ENCODE data around the gene OR4K5.

OR4K5 gene

DNA sequence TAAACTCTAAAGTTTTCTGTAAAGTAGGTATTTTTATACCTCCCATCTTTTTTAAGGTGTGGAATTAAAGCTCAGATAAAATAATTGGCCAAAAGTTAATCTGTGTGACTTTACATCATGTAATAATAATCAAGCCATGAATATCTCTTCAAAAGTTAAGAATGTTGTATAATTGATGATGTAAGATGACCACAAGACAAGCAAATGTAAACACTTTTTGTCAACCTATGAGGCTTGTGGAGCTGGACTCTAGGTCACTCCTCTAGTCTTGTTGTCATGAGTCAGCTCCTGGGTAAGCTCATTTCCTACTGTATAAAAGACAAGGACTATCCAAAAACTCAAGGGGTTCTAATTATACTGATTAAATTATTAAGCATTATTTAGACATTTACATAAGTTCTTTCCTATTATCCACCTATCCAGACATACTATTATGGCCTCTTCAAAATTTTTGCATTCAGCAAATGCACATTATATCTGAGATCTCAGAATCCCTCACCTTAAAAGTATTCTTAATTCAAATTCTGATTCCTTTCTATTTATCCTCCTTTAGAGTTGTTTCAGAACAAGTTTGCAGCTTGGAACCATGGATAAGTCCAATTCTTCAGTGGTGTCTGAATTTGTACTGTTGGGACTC, at the start of gene OR4K5:
TSS of gene OR4K5 (plus strand) at position 587 of the 637 bp plus-strand sequence. CDS start at position 587, 0 bp downstream.
- H4K20me1 ChIP-seq = no peaks in the 10 kb centered on the region
- no peak within 1 kb of the TSS for H3K4me2 ChIP-seq
- H3K9me3 ChIP-seq (replicated peaks in 1 of 11) = no peaks in the 10 kb centered on the region
- H3K9ac ChIP-seq = no peak within 1 kb of the TSS
- no peak for TF ChIP-seq Cebpa-rat (IDR thresholded peaks at IDR 0.05)
- no peak within 1 kb of the TSS for H3K27ac ChIP-seq
- no peaks in the 10 kb centered on the region for H3K4me1 ChIP-seq
- H3K27me3 ChIP-seq = no peaks in the 10 kb centered on the region
- no peak within 1 kb of the TSS for H3K4me3 ChIP-seq
- no peaks in the 10 kb centered on the region for H3K36me3 ChIP-seq

DNA sequence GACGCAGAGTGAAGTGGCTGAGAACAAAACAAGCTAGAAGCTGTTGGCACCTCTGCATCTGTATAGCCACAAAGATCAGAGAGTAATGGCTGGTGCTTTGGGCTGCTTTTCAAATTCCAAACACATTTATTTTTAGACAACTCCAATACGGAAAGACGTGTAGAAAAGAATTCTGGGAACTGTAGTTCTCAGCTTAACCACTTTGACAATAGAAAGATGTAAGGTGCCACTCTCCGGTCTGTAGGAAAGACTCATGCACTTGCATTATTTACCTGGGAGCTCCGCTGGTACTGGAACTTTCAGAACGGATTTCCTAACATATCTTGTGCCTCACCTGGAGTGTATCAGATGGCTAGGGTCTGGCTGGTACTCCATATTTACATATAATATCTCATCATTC, 47.2 kb upstream of the OR4K5 start:
- H3K27me3 ChIP-seq = no peaks in the 10 kb centered on the region
- no peaks in the 10 kb centered on the region for H3K36me3 ChIP-seq
- TF ChIP-seq Cebpa-rat (IDR thresholded peaks at IDR 0.05) = no peak
- H4K20me1 ChIP-seq = no peaks in the 10 kb centered on the region
- H3K4me1 ChIP-seq = no peaks in the 10 kb centered on the region
- H3K9ac ChIP-seq = no peak overlapping the region
- no peak overlapping the region for H3K27ac ChIP-seq
- no peaks in the 10 kb centered on the region; a peak in 1 of 22 replicates for H3K9me3 ChIP-seq (replicated peaks in 1 of 11)
- no peak overlapping the region for H3K4me3 ChIP-seq
- no peak overlapping the region for H3K4me2 ChIP-seq

DNA sequence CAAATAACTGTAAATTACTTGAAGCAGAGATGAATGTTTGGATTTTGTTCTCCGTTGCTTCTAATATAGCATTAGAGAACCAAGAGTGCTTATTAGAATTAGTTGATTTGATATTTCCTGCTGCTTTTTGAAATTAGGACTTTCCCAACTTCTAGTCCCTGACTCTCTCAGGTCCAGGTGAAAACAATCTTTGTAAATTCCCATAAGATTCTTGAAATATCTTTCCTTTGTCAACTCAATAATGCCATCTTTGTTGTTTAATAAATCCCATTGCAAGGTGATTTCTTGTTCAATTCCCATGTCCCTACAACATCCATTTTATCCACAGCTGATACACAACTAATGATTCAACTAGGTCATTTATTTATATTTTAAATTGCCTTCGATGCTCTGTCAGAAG, 45.6 kb upstream of the OR4K5 start, which contains the start of gene OR4K2:
TSS of gene OR4K2 (plus strand) at position 301 of the 400 bp plus-strand sequence. CDS start 1,126 bp downstream, outside the sequence.
- H3K4me3 ChIP-seq = no peak within 1 kb of the TSS
- no peaks in the 10 kb centered on the region for H3K36me3 ChIP-seq
- no peak within 1 kb of the TSS for H3K27ac ChIP-seq
- H4K20me1 ChIP-seq = no peaks in the 10 kb centered on the region
- H3K9ac ChIP-seq = no peak within 1 kb of the TSS
- no peak for TF ChIP-seq Cebpa-rat (IDR thresholded peaks at IDR 0.05)
- no peaks in the 10 kb centered on the region for H3K9me3 ChIP-seq (replicated peaks in 1 of 11)
- no peak within 1 kb of the TSS for H3K4me2 ChIP-seq
- no peaks in the 10 kb centered on the region for H3K4me1 ChIP-seq
- no peaks in the 10 kb centered on the region for H3K27me3 ChIP-seq

- H3K9me3 ChIP-seq (replicated peaks in 1 of 11) = no peaks in the 10 kb centered on the region
- no peak overlapping the region for H3K27ac ChIP-seq
- no peak for TF ChIP-seq Cebpa-rat (IDR thresholded peaks at IDR 0.05)
- H3K9ac ChIP-seq = no peak overlapping the region
- no peaks in the 10 kb centered on the region for H3K4me1 ChIP-seq
- H4K20me1 ChIP-seq = no peaks in the 10 kb centered on the region
- H3K4me3 ChIP-seq = no peak overlapping the region
- H3K27me3 ChIP-seq = no peaks in the 10 kb centered on the region
- no peaks in the 10 kb centered on the region for H3K36me3 ChIP-seq
- H3K4me2 ChIP-seq = no peak overlapping the region
Measured at GRCh38 chr14:19878029-19878642, 42.3 kb upstream of the OR4K5 start.

- H3K27me3 ChIP-seq = no peaks in the 10 kb centered on the region
- no peak overlapping the region for H3K4me3 ChIP-seq
- no peak overlapping the region for H3K4me2 ChIP-seq
- no peak overlapping the region for H3K27ac ChIP-seq
- peaks cover 67 to 73% (median 69%) of the 10 kb centered on the region in 11 experiments for H3K9me3 ChIP-seq (replicated peaks in 1 of 11)
- no peaks in the 10 kb centered on the region for H3K4me1 ChIP-seq
- no peak overlapping the region for H3K9ac ChIP-seq
- no peak for TF ChIP-seq Cebpa-rat (IDR thresholded peaks at IDR 0.05)
- no peaks in the 10 kb centered on the region for H3K36me3 ChIP-seq
- H4K20me1 ChIP-seq = no peaks in the 10 kb centered on the region
Measured at GRCh38 chr14:19895282-19895681, 25.1 kb upstream of the OR4K5 start.

DNA sequence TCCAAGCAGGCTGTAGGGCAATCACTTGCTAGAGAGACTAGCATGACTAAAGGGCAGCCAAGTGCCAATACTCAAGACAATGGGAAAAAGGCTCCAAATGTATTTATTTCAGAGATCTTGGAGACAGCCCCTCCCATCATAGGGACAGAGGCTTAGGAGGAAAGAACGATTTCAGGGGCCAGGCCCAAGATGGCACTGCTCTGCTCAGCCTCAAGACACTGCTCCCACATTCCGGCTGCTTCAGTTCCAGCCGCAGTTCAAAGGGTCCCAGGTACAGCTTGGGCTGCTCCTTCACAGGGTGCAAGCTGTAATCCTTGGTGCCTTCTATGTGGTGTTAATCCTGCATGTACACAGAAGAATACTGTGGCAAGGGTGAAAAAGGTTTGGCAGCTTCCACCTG, 19.4 kb upstream of the OR4K5 start:
- no peaks in the 10 kb centered on the region for H3K27me3 ChIP-seq
- peaks cover 16 to 26% (median 18%) of the 10 kb centered on the region in 11 experiments for H3K9me3 ChIP-seq (replicated peaks in 1 of 11)

GRCh38 chr14:19902409-19902808, 18.0 kb upstream of the OR4K5 start:
- no peak for TF ChIP-seq Cebpa-rat (IDR thresholded peaks at IDR 0.05)
- H3K9me3 ChIP-seq (replicated peaks in 1 of 11) = peaks cover 2 to 12% (median 4%) of the 10 kb centered on the region in 11 experiments; a peak in 19 of 22 replicates
- no peaks in the 10 kb centered on the region for H3K36me3 ChIP-seq
- no peak overlapping the region for H3K4me2 ChIP-seq
- no peaks in the 10 kb centered on the region for H3K27me3 ChIP-seq
- H3K27ac ChIP-seq = no peak overlapping the region
- no peak overlapping the region for H3K4me3 ChIP-seq
- no peak overlapping the region for H3K9ac ChIP-seq
- no peaks in the 10 kb centered on the region for H3K4me1 ChIP-seq
- H4K20me1 ChIP-seq = no peaks in the 10 kb centered on the region

More for the DNA sequence above, 19.4 kb upstream of the OR4K5 start:
- Histone ChIP-seq H3K27ac (no peak overlapping the region), H3K36me3 (no peaks in the 10 kb centered on the region), H3K4me1 (no peaks in the 10 kb centered on the region), H3K9ac (no peak overlapping the region), H4K20me1 (no peaks in the 10 kb centered on the region), H3K4me3 (no peak overlapping the region), H3K4me2 (no peak overlapping the region)
- no peak for TF ChIP-seq Cebpa-rat (IDR thresholded peaks at IDR 0.05)

DNA sequence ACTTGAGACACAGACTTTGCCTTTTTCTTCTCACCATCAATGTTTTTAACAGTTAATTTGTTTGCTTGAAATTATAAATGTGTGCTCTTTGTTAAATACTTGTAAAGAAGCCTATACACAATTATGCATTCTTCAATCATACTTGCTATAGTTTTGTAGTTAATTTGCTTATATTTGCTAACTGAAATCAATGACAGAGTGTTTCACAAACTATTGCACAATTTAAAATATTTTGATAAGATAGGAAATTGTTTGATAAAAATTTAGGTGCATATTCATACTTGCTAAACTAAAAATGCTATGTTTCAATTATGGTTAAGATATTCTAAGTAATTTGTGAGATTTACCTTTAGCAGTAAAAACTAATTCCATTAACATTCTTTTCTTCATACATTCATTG, 13.7 kb upstream of the OR4K5 start:
- no peaks in the 10 kb centered on the region for H3K4me1 ChIP-seq
- no peaks in the 10 kb centered on the region for H3K36me3 ChIP-seq
- H4K20me1 ChIP-seq = no peaks in the 10 kb centered on the region
- TF ChIP-seq Cebpa-rat (IDR thresholded peaks at IDR 0.05) = no peak
- H3K27me3 ChIP-seq = no peaks in the 10 kb centered on the region
- no peak overlapping the region for H3K27ac ChIP-seq
- no peaks in the 10 kb centered on the region for H3K9me3 ChIP-seq (replicated peaks in 1 of 11)
- H3K9ac ChIP-seq = no peak overlapping the region
- no peak overlapping the region for H3K4me2 ChIP-seq
- no peak overlapping the region for H3K4me3 ChIP-seq

GRCh38 chr14:19911114-19911513, 9.3 kb upstream of the OR4K5 start:
- TF ChIP-seq Cebpa-rat (IDR thresholded peaks at IDR 0.05) = no peak
- Histone ChIP-seq H3K4me3 (no peak overlapping the region), H3K27ac (no peak overlapping the region), H3K9me3 (replicated peaks in 1 of 11) (no peaks in the 10 kb centered on the region), H3K27me3 (no peaks in the 10 kb centered on the region), H3K36me3 (no peaks in the 10 kb centered on the region), H3K4me1 (no peaks in the 10 kb centered on the region), H3K9ac (no peak overlapping the region), H4K20me1 (no peaks in the 10 kb centered on the region), H3K4me2 (no peak overlapping the region)

- no peaks in the 10 kb centered on the region for H3K36me3 ChIP-seq
- H3K4me2 ChIP-seq = no peak overlapping the region
- no peaks in the 10 kb centered on the region for H4K20me1 ChIP-seq
- TF ChIP-seq Cebpa-rat (IDR thresholded peaks at IDR 0.05) = no peak
- H3K9me3 ChIP-seq (replicated peaks in 1 of 11) = no peaks in the 10 kb centered on the region
- no peak overlapping the region for H3K4me3 ChIP-seq
- no peak overlapping the region for H3K9ac ChIP-seq
- no peaks in the 10 kb centered on the region for H3K4me1 ChIP-seq
- no peaks in the 10 kb centered on the region for H3K27me3 ChIP-seq
- H3K27ac ChIP-seq = no peak overlapping the region
Measured at GRCh38 chr14:19917243-19917642, 3.2 kb upstream of the OR4K5 start.
